Activated CD4-positive, alpha-beta T cell treated with anti-CD3 and anti-CD28 coated beads for 4 hours (primary cell): ENCODE measurements around the gene EIF4E3.

Experiments
- DNase-seq, 2 donors: peaks; one replicate each; pipeline ENCODE4 v3.0.0-alpha.2; 2020

EIF4E3 gene

DNA sequence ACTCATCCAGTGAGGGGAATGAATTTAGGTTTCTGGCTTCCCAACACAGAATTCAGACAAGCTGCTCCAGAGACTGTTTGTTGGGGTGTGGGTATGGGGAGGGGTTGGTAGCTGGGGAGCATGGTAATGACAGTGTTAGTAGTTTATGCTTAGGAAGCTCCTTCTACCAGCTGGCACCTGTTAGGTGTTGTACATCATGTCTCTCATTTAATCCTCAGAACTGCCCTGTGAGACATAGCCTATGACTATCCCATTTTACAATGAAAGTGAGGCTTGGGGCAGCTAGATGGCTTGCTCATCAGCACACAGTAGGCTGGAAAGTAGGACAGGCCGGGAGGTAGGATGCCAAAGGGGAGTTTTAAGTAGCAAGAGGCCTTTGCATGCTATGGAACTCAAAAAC lies 2.5 kb downstream of the EIF4E3 start:
- DNase-seq: no peak

DNA sequence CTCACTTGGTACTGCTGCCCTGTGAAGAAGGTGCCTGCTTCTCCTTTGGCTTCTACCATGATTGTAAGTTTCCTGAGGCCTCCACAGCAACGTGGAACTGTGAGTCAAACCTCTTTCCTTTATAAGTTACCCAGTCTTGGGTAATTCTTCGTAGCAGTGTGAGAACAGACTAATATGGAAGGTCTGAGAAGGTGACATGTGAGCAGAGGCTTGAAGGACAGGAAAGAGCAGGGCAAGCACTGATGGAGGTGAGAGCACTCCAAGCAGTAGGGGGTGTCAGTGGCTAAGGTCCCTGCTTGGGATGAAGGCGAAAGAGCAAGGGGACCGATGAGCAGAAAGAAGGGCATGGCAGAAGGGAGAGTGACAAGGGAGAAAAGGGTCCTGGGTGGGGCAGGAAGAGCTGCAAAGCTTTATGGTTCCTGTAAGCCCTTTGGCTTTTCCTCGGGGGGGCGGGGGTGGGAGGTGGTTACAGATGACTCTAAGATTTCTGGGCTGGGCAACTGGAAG lies 3.5 kb downstream of the EIF4E3 start:
- peak; percentile 30 to 35 for DNase-seq

DNA sequence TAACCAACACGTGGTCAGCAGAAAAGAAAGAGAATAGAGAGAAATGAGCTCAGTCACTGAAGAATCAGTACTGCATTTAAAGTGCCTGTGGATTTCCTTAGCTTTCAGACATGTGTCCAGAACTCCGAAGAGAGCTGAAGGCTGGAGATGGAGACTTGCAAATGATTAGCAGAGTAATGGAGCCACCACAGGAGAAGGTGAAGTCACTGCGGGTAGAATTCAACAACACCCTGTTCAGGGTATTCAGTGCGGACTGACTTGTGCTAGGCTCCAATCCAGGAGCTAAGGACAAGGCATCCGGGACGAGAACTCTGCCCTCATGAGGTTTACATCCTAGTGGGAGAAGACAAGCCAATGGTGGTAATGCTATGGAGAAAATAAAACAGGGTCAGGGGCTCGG lies 4.2 kb downstream of the EIF4E3 start:
- no peak for DNase-seq

DNA sequence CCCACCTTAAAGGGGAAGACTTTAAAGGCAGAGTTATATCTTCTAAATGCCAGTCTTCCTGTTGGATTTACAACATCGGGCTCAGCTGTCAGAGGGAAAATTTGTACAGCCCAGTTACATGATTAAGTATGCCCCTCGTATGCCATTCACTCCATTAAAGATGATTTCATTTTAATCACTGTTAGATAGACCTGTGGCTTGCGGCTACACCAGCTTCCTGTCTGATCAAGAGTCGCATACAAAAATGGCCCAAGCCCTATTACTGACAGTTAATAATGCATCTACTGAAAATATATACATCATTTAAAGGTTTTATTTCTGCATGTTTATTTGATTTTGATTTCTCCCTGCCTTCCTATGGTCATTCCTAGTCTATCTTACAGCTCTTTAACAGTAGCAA lies 7.1 kb downstream of the EIF4E3 start:
- DNase-seq: peak; percentile 24 to 33

DNA sequence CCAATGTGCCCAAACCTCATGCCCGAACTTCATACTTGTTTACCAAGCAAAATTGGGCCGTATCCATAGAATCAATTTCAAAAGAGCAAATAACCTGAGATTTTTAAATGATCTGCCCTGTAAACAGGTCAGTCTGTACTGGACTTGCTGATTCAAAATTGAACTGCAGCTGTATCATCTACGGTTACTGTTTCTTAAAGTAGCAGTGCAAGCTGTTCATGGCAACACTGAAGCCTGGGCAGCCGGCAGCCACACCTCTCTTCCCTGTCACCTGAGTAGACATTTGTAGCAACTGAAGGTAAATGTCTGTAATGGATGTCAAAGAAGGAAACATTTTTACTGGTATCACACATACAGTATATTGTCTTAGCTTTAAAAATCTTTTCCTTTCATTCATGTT lies 10.6 kb downstream of the EIF4E3 start:
- DNase-seq: no peak

DNA sequence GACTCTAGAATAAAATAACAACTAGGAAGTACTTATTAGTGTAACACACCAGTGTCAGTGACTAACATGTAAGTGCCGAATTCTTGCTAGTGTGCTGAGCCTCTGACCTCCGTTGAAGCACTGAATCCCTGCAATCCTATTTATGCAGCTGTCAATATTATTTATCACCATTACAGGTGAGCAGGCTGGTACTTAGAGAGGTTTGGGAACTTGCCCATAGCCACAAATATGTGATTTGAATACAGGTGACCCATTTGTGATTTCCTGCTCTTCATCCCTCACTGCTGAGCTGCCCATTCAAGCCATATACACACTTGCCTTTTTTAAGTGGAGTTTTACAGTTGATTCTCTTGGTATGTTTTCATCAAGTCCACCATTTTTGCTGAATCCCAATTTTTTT lies 12.2 kb downstream of the EIF4E3 start:
- no peak for DNase-seq

DNA sequence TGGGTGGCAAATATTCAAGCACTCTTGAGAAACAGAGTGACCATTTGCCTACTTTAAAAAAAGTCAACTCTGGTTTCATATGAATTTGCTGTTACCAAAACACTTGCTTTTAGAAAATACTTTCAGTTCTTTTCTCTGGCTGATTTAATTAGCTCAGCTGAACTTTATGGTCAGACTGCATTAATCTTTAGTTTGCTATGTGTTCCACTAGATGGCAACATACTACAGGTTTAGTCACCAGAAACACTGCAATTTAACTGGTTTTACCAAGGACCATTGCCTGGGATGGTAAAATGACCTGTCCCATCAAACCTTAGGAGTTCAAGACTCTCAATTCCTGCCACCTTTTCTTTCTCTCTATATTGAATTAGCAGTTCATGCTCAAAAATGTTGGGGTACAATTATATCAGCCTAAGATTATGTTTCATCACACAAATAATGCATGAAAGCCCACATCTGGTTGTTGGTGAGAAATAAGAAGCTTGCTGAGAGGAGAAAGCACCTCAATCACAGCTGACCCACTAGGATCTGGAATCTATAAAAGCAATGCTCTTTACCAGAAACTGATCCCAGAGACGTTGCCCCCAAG lies 14.2 kb downstream of the EIF4E3 start:
- DNase-seq: no peak

DNA sequence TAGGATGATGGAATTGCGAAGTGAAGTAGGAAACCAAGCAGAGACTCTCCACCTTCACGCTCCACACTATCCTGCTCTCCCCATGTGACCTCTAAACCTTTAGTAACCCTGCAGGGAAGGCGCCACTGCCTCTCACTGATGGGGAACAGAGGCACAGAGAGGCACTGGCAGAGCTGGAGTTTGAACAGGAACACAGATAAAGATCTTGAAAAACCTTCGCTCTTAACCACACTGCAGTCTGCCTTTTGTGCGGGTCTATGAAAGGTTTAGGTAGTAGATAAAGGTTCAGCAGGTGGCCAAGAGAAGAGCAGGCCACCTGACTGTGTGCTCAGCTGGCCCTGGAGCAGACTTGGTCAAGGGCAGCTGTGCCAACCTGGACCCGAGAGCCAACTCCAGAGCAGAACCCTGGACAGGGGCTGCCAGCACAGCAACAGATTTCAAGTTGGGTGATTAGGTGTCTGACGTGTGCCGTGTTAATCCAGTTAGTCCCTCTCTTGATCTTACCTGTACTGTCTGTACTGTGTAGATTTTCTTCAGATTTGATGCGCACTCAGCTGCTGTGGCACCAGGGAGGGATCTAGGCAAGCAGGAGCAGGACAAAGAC lies 15.2 kb downstream of the EIF4E3 start:
- DNase-seq: no peak

DNA sequence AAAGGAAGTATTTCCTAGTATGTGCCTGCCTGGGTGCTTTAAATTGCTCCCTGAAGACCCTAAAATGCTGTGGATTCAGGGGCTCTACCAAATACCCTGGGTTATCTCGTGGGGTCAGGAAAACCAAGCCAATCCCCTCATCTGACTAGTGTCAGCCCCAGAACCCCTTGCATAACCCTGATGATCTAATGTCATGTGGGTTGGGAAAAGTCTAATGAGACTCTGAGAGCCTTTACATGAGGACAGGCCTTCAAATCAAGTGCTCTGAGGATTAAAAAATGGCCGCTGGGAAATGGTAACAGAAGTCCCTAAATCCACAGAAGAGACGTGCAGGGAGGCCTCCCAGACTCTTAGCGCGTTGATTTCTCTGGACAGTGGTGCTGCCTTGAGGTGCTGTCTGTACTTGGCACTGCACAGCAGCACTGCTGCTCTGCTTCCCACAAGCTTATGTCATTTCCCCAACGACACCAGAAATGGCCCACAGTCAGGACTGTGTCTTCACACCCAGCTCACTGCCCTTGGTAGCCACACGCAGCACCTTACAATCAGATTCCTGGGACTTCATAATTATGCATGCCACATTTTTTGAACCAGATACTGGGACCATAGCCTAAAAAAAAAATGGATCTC lies 16.6 kb downstream of the EIF4E3 start:
- DNase-seq: no peak

DNA sequence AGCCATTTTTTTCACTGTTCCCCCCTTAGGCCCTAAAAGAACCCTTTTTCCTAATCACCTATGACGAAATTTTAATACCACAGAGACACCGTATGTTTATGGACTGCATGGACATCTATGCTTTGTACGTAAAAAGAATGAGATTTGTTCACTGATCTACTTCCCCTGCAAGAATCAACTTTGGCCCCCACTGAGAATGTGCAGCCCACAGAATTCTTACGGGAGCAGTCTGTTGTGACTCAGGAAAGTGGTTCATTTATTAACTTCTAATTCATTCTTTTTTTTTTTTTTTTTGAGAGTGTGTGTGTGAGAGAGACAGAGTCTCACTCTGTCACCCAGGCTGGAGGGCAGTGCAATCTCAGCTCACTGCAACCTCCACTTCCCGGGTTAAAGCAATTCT lies 17.6 kb downstream of the EIF4E3 start:
- no peak for DNase-seq

DNA sequence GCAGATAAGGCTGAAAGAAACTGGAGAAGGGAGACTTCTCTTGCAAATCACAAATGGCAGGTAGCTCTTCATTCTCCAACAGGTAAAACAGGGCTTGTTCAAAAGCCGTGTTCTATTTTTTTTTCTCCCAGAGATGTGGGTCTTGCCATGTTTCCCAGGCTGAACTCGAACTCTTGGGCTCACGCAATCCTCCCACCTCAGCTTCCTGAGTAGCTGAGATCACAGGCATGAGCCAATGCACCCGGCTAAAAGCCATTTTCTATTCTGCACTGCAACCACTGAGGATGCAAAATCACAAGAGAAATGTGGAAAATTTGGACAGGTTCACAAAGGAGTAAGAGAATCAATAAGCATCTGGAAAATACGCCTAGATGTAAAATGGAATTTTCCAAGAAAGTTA lies 19.5 kb downstream of the EIF4E3 start:
- DNase-seq: no peak

DNA sequence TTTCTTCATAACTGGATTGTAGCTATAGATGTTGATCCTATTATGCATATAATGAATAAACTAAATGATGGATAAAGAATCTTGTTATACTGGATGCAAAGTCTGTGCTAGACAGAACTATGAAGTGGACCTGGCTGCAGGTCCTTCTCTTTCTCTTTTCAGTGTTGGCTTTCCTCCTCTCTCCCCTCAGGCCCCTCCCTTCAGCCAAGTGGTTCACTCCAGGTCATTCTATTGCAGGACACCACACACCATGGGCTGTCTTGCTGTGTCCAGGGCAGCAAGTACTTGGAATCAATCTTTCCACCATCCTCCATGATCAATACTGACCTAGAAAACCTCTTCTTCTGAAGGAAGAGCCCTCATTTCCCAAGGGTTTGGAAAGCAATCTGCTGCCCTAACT lies 20.3 kb downstream of the EIF4E3 start:
- no peak for DNase-seq

DNA sequence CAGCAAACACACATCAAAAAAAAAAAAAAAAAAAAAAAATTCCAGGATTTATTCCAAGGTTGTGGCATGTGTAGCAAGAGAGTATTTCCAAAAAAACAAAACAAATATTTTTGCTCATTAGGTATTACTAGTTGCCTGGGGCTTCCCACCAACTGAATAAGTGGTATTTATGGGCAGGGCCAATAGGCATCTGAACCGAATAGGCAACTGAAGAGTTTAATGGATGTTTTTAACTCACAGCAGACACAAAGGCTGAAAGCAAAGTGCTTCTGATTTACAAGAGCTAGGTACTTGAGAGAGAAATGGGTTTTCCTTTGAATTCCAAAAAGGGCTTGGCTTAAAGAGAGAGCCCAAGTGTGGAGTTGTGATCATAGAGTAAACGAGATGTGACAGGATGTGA lies 21.4 kb downstream of the EIF4E3 start:
- DNase-seq: no peak

DNA sequence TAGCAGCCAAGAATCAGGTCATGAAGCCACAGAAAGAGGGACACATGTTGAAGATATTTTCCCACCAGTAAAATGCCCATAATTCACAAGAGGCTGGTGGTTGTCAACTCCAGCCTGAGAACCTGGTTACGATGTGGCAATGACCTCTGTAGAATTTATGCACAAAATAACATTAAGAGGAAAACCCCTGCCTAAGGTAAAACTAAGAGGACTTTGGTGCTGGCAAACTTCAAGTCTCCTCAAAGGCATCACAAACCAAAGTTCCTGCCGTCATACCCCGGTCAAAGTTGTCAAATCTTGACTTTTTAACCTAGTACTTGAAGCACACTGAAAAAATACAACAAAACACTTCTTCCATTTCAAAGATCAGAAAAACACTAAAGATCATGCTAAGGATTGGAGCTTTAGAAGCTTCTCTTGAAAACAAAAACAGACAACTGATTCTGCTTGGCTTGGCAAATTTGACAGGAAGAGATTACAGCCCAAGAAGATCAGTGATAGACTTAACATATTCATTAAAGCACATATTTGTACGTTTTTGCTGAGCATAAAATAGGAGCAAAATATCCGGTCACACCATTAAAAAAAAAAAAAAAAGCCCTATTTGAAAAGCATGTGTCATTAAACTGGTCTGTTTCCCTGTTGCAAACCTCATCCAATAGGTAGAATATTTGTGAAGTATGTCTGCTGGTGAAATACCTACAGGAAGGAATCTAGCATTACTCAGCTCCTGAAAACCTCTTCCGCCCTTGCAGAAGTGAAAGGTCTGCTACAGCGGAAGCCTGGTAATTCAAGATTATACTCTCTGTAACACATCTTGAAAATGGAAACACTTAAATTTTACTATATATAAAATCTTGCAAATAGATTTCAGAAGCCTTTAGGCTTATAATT lies 22.8 kb downstream of the EIF4E3 start:
- peak; percentile 33 to 42 for DNase-seq

DNA sequence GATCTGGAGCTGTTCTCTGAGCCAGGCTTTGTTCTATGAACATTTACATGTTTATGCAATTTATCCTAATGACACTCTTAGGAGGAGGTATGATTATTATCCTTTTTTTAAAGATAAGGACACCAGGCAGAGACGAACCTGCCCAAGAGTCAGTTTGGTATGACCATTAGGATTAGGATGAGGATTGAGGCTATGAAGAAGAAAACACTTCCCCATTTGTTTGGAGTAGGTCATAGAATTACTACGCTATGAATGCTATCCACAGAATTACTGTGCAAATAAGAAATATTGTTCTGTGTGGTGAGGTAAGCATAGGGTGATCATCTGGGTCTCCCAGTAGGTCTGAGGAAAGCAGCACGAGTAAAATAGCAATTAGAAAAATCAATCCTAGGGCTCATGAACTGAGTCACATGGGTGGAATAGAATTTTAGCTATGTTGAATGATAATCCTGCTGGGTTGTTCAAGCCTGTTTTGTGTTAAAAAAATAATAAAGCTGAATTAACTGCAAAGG lies 23.9 kb downstream of the EIF4E3 start:
- no peak for DNase-seq

DNA sequence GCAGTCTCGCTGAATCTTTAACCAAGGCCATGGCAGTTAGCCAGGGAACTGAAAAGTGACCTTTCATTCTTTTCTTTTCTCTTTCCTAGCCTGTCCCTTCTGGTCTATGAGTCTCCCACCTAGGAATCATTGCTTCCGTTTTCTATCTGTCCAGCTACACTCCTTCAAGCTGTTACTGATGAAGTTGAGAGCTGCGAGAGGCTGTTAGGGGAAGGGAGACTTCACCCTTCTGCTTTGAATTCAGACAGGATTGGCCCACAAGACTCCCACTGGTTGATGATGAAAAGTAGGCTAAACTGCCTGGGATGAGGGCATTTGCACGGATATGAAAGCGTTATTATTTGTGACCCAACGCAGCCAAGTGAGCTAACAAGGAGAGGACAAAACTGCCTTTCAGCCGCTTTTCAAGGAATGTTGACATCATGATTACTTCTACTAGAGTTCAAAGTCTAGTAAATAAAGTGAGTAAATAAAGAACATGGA lies 30.2 kb downstream of the EIF4E3 start:
- DNase-seq: no peak

DNA sequence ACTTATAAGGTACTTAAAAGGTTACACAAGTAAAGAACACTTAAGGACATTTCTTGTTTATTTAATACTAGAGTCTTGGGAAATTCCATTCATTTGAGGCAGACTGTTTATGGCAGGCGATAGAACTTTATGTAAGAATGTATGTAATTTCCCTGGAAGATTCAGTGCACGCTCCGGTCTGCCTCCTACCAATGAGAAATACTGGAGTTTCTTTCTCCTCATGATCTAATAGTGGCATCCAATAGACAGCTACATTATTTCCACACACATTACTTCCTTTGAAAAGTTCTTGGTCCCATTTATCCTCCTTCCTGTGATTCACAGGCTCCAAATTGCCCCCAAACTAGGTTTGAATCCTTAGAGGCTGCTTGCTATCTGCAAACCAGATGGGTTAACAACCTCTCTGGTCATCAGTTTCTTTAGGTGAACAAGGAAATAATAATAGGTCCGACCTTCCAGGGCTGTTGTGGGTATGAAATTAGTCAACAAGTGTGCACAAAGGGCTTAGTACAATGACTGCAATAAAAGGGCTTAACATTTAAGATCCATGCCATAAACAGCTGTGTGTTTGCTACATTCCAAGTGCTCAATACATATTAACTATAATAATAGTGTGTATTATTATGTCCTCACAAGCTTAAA lies 30.7 kb downstream of the EIF4E3 start:
- no peak for DNase-seq

DNA sequence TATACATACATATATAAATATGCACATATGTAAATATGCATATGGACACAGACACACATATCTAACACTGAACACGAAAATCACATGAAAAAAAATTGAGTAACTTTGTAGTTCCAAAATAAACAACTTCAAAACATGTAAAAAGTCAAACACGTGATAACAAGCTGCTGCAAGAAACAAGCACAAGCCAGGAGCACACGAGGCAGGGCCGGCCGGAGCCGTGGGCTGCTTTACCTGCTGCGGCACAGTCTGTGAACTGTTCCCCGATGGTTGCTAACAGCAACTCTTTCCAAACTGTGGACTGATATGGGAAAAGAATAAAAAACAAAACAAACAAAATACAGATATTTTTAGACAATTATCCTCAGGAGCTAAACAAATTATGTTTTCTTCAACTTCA lies 31.6 kb downstream of the EIF4E3 start:
- DNase-seq: no peak

DNA sequence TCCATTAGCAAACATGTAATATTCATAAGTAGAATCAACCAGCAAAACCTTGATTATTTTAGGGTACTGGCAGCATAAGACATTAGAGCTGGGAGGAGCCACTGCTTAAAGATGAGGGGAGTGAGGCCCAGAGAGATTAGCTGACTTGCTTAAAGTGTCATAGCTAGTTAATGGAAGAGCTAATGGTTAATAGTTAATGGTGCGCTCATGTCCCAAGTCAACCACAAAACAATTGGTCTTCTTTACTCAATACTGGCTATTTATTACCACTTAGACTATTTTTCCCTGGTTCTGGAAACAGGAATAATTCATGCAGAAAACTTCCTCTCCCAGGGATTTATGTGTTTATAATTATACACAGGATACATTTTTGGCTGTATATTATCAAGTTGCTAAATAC lies 33.1 kb downstream of the EIF4E3 start:
- DNase-seq: no peak

DNA sequence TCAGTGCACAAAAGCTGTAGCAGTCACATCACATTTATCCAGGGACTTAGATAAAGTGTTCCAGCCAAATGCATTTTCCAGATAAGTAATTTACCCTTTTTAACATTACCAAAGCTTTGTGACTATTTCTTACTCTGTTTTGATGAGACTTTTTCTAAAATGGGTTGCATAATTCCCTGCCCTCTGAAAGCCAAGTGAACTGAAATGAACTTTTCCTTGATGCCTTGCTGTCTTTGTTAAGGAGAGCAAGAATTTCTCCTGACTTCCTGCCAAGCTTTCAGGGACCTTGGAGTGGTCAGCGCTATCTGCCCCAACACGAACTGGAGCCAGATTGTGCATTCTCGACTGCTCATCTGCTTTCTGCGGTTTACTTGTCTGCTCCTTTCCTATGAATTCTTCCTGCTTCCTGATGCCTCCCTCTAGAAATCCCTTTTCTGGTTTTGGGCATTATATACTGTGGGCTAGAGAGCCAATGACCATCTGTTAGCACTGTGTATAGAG lies 34.8 kb downstream of the EIF4E3 start:
- DNase-seq: no peak

DNA sequence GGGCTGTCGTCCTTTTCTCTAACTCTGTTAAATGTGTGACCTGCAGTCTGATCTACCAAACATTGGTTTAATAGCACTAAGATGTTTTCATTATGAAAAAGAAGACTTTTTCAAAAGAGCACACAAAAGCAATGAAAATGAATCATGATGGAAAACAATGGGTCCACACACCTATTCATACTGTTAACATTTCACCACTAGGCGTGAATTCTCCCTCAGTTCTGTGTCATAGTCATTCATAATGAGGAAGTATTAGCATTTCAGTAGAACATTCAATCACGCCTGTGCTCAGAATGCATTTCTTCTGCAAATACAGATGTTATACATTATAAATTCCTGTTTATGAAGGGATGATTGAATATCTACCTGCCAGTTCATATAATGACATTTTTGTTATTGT lies 35.9 kb downstream of the EIF4E3 start:
- DNase-seq: no peak

DNA sequence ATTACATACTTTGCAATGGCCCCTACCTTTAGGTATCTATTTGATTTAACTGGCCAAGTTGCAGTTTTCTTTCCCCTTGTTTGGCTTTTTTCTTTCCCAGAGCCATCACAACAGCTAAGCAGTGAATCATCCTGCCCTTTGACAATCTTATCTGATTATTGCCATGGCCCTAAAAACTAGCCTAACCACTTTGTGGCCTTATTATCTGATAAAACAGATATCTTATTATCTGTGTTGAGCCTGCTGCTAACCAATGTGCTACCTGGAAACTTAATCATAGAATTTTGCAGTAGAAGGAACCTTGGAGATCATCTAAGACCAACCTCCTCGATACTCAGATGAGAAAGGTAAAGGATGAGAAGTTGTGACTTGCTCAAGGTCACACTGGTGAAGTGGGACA lies 37.1 kb downstream of the EIF4E3 start:
- DNase-seq: no peak

DNA sequence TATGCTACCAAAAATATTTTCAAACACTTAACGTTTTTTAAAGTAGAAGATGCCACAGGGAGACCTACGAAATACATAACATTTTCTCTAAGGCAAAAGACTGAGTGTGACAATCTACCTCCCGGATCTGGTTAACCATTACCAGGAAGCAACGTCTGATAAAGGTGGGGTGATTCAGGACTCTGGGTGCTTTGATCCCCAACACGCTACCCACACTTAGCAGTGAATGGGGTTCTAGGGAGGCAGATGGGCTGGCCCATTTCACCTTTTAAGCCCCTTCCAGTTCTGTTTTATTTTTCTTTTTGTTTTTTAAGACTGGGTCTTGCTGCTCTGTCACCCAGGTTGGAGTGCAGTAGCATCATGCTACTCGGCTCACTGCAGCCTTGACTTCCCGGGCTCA lies 39.5 kb downstream of the EIF4E3 start:
- no peak for DNase-seq
